ENCODE data around the gene EXD3. TPM values are rescaled to one million over a fixed set of nuclear protein-coding genes. Genes with fewer than 3 reads are reported as not detected.

The EXD3 gene
- total RNA-seq, 2 experiments from 2014 or later, result 20.8 to 27.0 TPM

DNA sequence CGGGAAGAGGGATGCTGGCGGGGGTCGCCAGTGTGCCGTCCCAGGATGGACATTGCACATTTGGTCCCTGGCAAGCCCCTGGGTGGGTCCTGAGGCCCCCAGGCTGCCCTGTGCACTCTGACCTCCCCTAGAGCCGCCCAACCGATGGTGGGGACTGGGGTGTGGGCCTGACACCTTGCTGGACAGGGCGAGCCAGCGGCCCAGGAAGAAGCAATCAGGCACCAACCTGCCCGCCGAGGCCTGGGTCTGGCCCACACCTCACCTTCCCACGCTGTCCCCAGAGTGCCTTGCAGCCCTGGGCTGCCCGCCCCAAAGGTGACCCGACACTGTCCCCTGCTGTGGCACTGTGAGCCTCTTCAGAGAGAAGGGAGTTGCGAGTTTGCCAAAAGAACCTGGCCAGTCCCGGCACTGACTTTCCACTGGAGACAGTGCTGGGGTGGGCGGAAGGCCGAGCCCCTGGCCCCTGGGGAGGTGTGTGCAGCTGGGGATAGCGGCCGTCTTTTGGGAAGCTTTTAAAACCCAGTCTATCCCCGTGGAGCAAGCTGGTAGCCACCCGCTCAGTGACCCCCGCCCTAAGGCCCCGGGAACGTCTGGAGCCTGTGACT lies 108.9 kb downstream of the EXD3 start:
- H3K9me2 ChIP-seq (ENCODE audit: insufficient read depth, low read length), result no peaks in the 10 kb centered on the region
- peaks cover 20% of the 10 kb centered on the region for H3K4me1 ChIP-seq (ENCODE audit: insufficient read depth, low read length, poor library complexity, severe bottlenecking)
- no peak for DNase-seq (ENCODE audit: low spot score)
- no peak overlapping the region for H2AFZ ChIP-seq (ENCODE audit: low read length)
- no peaks in the 10 kb centered on the region for H3K9me3 ChIP-seq (ENCODE audit: low read length)
- ChIA-PET POLR2A (no interaction called here), CTCF (ENCODE audit: unreplicated experiment) (no interaction called here)
- H3K4me2 ChIP-seq (ENCODE audit: low read length), result no peak overlapping the region
- H3K4me3 ChIP-seq (ENCODE audit: low read depth, low read length, poor library complexity, severe bottlenecking), result no peak overlapping the region
- no peaks in the 10 kb centered on the region for H4K20me1 ChIP-seq (ENCODE audit: insufficient read depth, low read length)
- H3K79me2 ChIP-seq (ENCODE audit: insufficient read depth, low read depth, low read length), result no peaks in the 10 kb centered on the region
- no TSS peak for BruUV-seq (replicated peaks)
- H3K27ac ChIP-seq (ENCODE audit: low read depth, low read length, poor library complexity, severe bottlenecking), result no peak overlapping the region
- H3K36me3 ChIP-seq (ENCODE audit: insufficient read depth, low read length), result no peaks in the 10 kb centered on the region
- TF ChIP-seq EZH2phosphoT487 (IDR thresholded peaks at IDR 0.05; ENCODE audit: borderline replicate concordance, low read depth, low read length), result no peak
- TF ChIP-seq, protein P1, sequence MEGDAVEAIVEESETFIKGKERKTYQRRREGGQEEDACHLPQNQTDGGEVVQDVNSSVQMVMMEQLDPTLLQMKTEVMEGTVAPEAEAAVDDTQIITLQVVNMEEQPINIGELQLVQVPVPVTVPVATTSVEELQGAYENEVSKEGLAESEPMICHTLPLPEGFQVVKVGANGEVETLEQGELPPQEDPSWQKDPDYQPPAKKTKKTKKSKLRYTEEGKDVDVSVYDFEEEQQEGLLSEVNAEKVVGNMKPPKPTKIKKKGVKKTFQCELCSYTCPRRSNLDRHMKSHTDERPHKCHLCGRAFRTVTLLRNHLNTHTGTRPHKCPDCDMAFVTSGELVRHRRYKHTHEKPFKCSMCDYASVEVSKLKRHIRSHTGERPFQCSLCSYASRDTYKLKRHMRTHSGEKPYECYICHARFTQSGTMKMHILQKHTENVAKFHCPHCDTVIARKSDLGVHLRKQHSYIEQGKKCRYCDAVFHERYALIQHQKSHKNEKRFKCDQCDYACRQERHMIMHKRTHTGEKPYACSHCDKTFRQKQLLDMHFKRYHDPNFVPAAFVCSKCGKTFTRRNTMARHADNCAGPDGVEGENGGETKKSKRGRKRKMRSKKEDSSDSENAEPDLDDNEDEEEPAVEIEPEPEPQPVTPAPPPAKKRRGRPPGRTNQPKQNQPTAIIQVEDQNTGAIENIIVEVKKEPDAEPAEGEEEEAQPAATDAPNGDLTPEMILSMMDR (conservative IDR thresholded peaks at IDR 0.05; ENCODE audit: low read length), result no peak
- intact Hi-C loops (cut with micrococcal nuclease; ENCODE audit: unreplicated experiment), result no loop called here

GRCh38 chr9:137313326-137313936 lies 109.5 kb downstream of the EXD3 start:
- no TSS peak for BruUV-seq (replicated peaks)
- TF ChIP-seq, protein P1 (conservative IDR thresholded peaks at IDR 0.05; ENCODE audit: low read length), result no peak
- TF ChIP-seq EZH2phosphoT487 (IDR thresholded peaks at IDR 0.05; ENCODE audit: borderline replicate concordance, low read depth, low read length), result no peak
- Histone ChIP-seq H3K36me3 (ENCODE audit: insufficient read depth, low read length) (no peaks in the 10 kb centered on the region), H2AFZ (ENCODE audit: low read length) (no peak overlapping the region), H3K27ac (ENCODE audit: low read depth, low read length, poor library complexity, severe bottlenecking) (no peak overlapping the region), H3K4me1 (ENCODE audit: insufficient read depth, low read length, poor library complexity, severe bottlenecking) (peaks cover 20% of the 10 kb centered on the region), H3K4me3 (ENCODE audit: low read depth, low read length, poor library complexity, severe bottlenecking) (no peak overlapping the region), H3K4me2 (ENCODE audit: low read length) (no peak overlapping the region), H3K79me2 (ENCODE audit: insufficient read depth, low read depth, low read length) (no peaks in the 10 kb centered on the region), H4K20me1 (ENCODE audit: insufficient read depth, low read length) (no peaks in the 10 kb centered on the region), H3K9me2 (ENCODE audit: insufficient read depth, low read length) (no peaks in the 10 kb centered on the region), H3K9me3 (ENCODE audit: low read length) (no peaks in the 10 kb centered on the region)
- POLR2A ChIA-PET, result no interaction called here
- intact Hi-C loops (cut with micrococcal nuclease; ENCODE audit: unreplicated experiment), result no loop called here
- DNase-seq (ENCODE audit: low spot score), result no peak
- CTCF ChIA-PET (ENCODE audit: unreplicated experiment), result no interaction called here

DNA sequence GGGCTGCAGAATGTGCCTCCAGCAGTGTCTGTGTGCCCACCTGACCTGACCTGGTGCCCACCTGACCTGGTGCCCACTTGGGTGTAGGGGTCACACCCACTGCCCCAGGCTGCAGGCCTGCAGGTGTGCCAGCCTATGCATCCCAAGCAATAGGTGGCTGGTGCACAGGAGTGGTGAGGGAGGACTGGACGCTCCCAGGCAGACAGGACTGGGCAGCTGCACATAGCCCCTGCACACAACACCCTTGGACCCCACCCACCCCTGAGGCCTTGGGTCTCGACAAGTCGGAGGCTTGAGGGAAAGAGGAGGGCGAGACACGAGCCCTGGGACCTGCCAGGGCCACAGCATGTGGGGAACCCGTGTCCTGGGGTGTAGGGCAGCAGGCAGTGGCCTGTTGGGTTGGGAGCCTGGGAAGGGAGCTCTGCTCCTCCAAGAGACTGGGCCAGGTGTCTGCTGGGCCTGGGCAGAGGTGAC lies 110.1 kb downstream of the EXD3 start:
- TF ChIP-seq, protein P1 (conservative IDR thresholded peaks at IDR 0.05; ENCODE audit: low read length), result no peak
- no peak for TF ChIP-seq EZH2phosphoT487 (IDR thresholded peaks at IDR 0.05; ENCODE audit: borderline replicate concordance, low read depth, low read length)
- Histone ChIP-seq H4K20me1 (ENCODE audit: insufficient read depth, low read length) (no peaks in the 10 kb centered on the region), H3K4me3 (ENCODE audit: low read depth, low read length, poor library complexity, severe bottlenecking) (no peak overlapping the region), H3K9me2 (ENCODE audit: insufficient read depth, low read length) (no peaks in the 10 kb centered on the region), H3K36me3 (ENCODE audit: insufficient read depth, low read length) (no peaks in the 10 kb centered on the region), H3K4me2 (ENCODE audit: low read length) (no peak overlapping the region), H2AFZ (ENCODE audit: low read length) (no peak overlapping the region), H3K79me2 (ENCODE audit: insufficient read depth, low read depth, low read length) (no peaks in the 10 kb centered on the region), H3K9me3 (ENCODE audit: low read length) (no peaks in the 10 kb centered on the region), H3K4me1 (ENCODE audit: insufficient read depth, low read length, poor library complexity, severe bottlenecking) (peaks cover 20% of the 10 kb centered on the region), H3K27ac (ENCODE audit: low read depth, low read length, poor library complexity, severe bottlenecking) (no peak overlapping the region)
- intact Hi-C loops (cut with micrococcal nuclease; ENCODE audit: unreplicated experiment), result no loop called here
- ChIA-PET POLR2A (no interaction called here), CTCF (ENCODE audit: unreplicated experiment) (no interaction called here)
- DNase-seq (ENCODE audit: low spot score), result no peak
- no TSS peak for BruUV-seq (replicated peaks)
